SK-N-SH (cell line): ENCODE results near the gene ARMC3. TPM values are rescaled to one million over a fixed set of nuclear protein-coding genes. Genes with fewer than 3 reads are reported as not detected.

Source experiments
- CTCF ChIA-PET: fragments of 300-600, 350-600 bp; formaldehyde crosslinking; extraction: SDS; loops from one replicate; lab custom pipeline; 2021; lab: Yijun Ruan, JAX
- POLR2A ChIA-PET: fragments of 350-600 bp; sonication (Branson Sonifier 250); formaldehyde crosslinking; extraction: SDS; loops from one replicate; lab custom pipeline; 2020; ENCODE audit warnings: antibody characterized with exemption, inconsistent platforms; lab: Yijun Ruan, JAX
- DNase-seq: peaks from one replicate; pipeline ENCODE4 v3.0.0; 2012
- H2AFZ ChIP-seq: fragments of 200-600 bp; sonication (generic); 2 replicates; pipeline ENCODE4 v1.8.1; 2016; ENCODE audit warnings: antibody characterized with exemption, mild to moderate bottlenecking, low read depth
- H3F3A ChIP-seq: fragments of 200-600 bp; sonication (generic); replicated peaks from 2 replicates; pipeline ENCODE3; 2016; ENCODE audit warnings: antibody characterized with exemption, mild to moderate bottlenecking; ENCODE audit not compliant: insufficient read depth
- H3K27ac ChIP-seq, 2 experiments: fragments of 200-500 bp in 1 of 2; fragments of 200-600 bp in 1 of 2; sonication (Bioruptor generic) in 1 of 2; sonication (generic), shearing (Covaris generic) in 1 of 2; 2 replicates each; pipeline versions ENCODE4 v1.5.1 to v1.6.1; 2014 to 2016; ENCODE audit warnings: low read depth in 2 of 2, inconsistent platforms in 1 of 2, low read length in 1 of 2, mild to moderate bottlenecking in 1 of 2, mixed read lengths in 1 of 2
- H3K27me3 ChIP-seq: fragments of 200-600 bp; sonication (generic), shearing (Covaris generic); 2 replicates; pipeline ENCODE4 v1.6.1; 2016; ENCODE audit warnings: mixed run types; ENCODE audit not compliant: insufficient read depth
- H3K36me3 ChIP-seq, 2 experiments: fragments of 200-500 bp in 1 of 2; fragments of 200-600 bp in 1 of 2; sonication (Bioruptor generic) in 1 of 2; sonication (generic) in 1 of 2; replicated peaks in 1 of 2; 2 replicates each; pipeline versions ENCODE3 to v1.5.1; 2014 to 2016; ENCODE audit warnings: low read length in 1 of 2, mild to moderate bottlenecking in 1 of 2; ENCODE audit not compliant: insufficient read depth in 2 of 2, control insufficient read depth in 1 of 2
- H3K4me1 ChIP-seq, 2 experiments: fragments of 200-500 bp in 1 of 2; fragments of 200-600 bp in 1 of 2; sonication (Bioruptor generic) in 1 of 2; sonication (generic), shearing (Covaris generic) in 1 of 2; 2 replicates each; pipeline versions ENCODE4 v1.5.1 to v1.6.1; 2014 to 2016; ENCODE audit warnings: low read depth in 1 of 2, low read length in 1 of 2, mixed run types in 1 of 2; ENCODE audit not compliant: insufficient read depth in 2 of 2, control insufficient read depth in 1 of 2
- H3K4me2 ChIP-seq: fragments of 200-600 bp; sonication (generic), shearing (Covaris generic); 2 replicates; pipeline ENCODE4 v1.6.1; 2017; ENCODE audit warnings: mixed run types
- H3K4me3 ChIP-seq, 2 experiments: fragments of 200-500 bp in 1 of 2; fragments of 200-600 bp in 1 of 2; sonication (Bioruptor generic) in 1 of 2; sonication (generic), shearing (Covaris generic) in 1 of 2; 2 replicates each; pipeline versions ENCODE4 v1.5.1 to v1.8.1; 2014 to 2016; ENCODE audit warnings: low read depth in 2 of 2, inconsistent platforms in 1 of 2, low read length in 1 of 2, mild to moderate bottlenecking in 1 of 2, mixed read lengths in 1 of 2, moderate library complexity in 1 of 2
- H3K79me2 ChIP-seq: fragments of 200-600 bp; sonication (generic); 2 replicates; pipeline ENCODE4 v1.8.1; 2017; ENCODE audit warnings: mild to moderate bottlenecking; ENCODE audit not compliant: insufficient read depth
- H3K9ac ChIP-seq: fragments of 200-600 bp; sonication (generic); 2 replicates; pipeline ENCODE4 v1.6.1; 2017; ENCODE audit warnings: mixed run types
- H3K9me2 ChIP-seq: fragments of 200-600 bp; sonication (generic); 2 replicates; pipeline ENCODE4 v1.6.1; 2017; ENCODE audit warnings: mixed run types
- H3K9me3 ChIP-seq: fragments of 200-600 bp; sonication (generic); 2 replicates; pipeline ENCODE4 v1.6.1; 2017; ENCODE audit warnings: mixed run types, mild to moderate bottlenecking, moderate library complexity
- H4K20me1 ChIP-seq: fragments of 200-600 bp; sonication (generic); 2 replicates; pipeline ENCODE4 v1.6.1; 2017; ENCODE audit warnings: mild to moderate bottlenecking, mixed run types; ENCODE audit not compliant: insufficient read depth
- CHD2 ChIP-seq: fragments of 150-350 bp; IDR thresholded peaks from 2 replicates; pipeline ENCODE4 v1.6.1; 2018; ENCODE audit warnings: low read length; ENCODE audit not compliant: partially characterized antibody
- ELF1 ChIP-seq: IDR thresholded peaks from 2 replicates; pipeline ENCODE4 v1.4.0; 2012
- FOSL2 ChIP-seq: IDR thresholded peaks from 2 replicates; pipeline ENCODE4 v1.4.0; 2012; ENCODE audit warnings: low read depth, mild to moderate bottlenecking, moderate library complexity, borderline replicate concordance
- GABPA ChIP-seq: IDR thresholded peaks from 2 replicates; pipeline ENCODE4 v1.4.0; 2012; ENCODE audit warnings: low read depth, mild to moderate bottlenecking
- GATA2 ChIP-seq: sonication (generic); formaldehyde crosslinking; IDR thresholded peaks from 2 replicates; pipeline ENCODE4 v1.5.0; 2020; ENCODE audit warnings: mild to moderate bottlenecking, missing genetic modification reagents
- IRF3 ChIP-seq: fragments of 150-350 bp; IDR thresholded peaks from 2 replicates; pipeline ENCODE4 v1.6.1; 2016; ENCODE audit warnings: mild to moderate bottlenecking, low read depth, low read length
- NFIC ChIP-seq: IDR thresholded peaks from 2 replicates; pipeline ENCODE4 v1.4.0; 2012; ENCODE audit warnings: borderline replicate concordance
- NRF1 ChIP-seq: IDR thresholded peaks from 2 replicates; pipeline ENCODE4 v1.6.1; 2012; ENCODE audit warnings: low read depth, mild to moderate bottlenecking, low read length
- RCOR1 ChIP-seq: fragments of 150-350 bp; IDR thresholded peaks from 2 replicates; pipeline ENCODE4 v1.6.1; 2017; ENCODE audit warnings: antibody characterized with exemption, low read length
- RXRA ChIP-seq: IDR thresholded peaks from 2 replicates; pipeline ENCODE4 v1.4.0; 2012; ENCODE audit warnings: low read depth, mild to moderate bottlenecking, borderline replicate concordance
- SIN3A ChIP-seq: IDR thresholded peaks from 2 replicates; pipeline ENCODE4 v1.6.1; 2012; ENCODE audit warnings: low read depth, mild to moderate bottlenecking, low read length, moderate library complexity, borderline replicate concordance
- SMC3 ChIP-seq: IDR thresholded peaks from 2 replicates; pipeline ENCODE4 v1.6.1; 2012; ENCODE audit warnings: low read depth, low read length, improper control_type of control experiment
- TAF1 ChIP-seq: IDR thresholded peaks from 2 replicates; pipeline ENCODE4 v1.6.1; 2012; ENCODE audit warnings: low read depth, mild to moderate bottlenecking, low read length, moderate library complexity, borderline replicate concordance
- YY1 ChIP-seq: IDR thresholded peaks from 2 replicates; pipeline ENCODE4 v1.4.0; 2012; ENCODE audit warnings: low read depth, mild to moderate bottlenecking
- WGBS: methylation state at CpG from one replicate; pipeline ENCODE4 v1.1.6; 2017; ENCODE audit warnings: low lambda C conversion rate; 5-methylcytosine and 5-hydroxymethylcytosine counted together
- polyA plus RNA-seq, 3 experiments: library from polyadenylated mRNA; depleted of rRNA; stranded (reverse); fragments of >200 nt; gene quantifications; 2 replicates each; pipeline ENCODE4 v1.2.3, GENCODE V29; 2012
- TF ChIP-seq, protein P1 (sequence below): fragments of 150-350 bp; IDR thresholded peaks from 2 replicates; pipeline ENCODE4 v1.6.1; 2017; ENCODE audit warnings: antibody characterized with exemption, low read length, low read depth, borderline replicate concordance
- TF ChIP-seq, protein P2 (sequence below): IDR thresholded peaks from 2 replicates; pipeline ENCODE4 v1.6.1; 2012; ENCODE audit warnings: mild to moderate bottlenecking, low read depth, low read length, moderate library complexity
- TF ChIP-seq, protein P3 (sequence below): fragments of 200-600 bp; sonication (generic); IDR thresholded peaks from 2 replicates; pipeline ENCODE4 v1.6.1; 2017; ENCODE audit warnings: antibody characterized with exemption, mild to moderate bottlenecking, moderate library complexity
- TF ChIP-seq, protein P4 (sequence below): IDR thresholded peaks from 2 replicates; pipeline ENCODE4 v1.4.0; 2012; ENCODE audit warnings: low read depth, borderline replicate concordance
- TF ChIP-seq, protein P5 (sequence below): IDR thresholded peaks from 2 replicates; pipeline ENCODE4 v1.4.0; 2012; ENCODE audit warnings: low read depth

Gene ARMC3
- polyA plus RNA-seq, 1 of the 3 experiments (the other 2 are of a cell fraction): not detected

- H3K4me1 ChIP-seq: no peaks in the 10 kb centered on the region
- TF ChIP-seq, protein P1, sequence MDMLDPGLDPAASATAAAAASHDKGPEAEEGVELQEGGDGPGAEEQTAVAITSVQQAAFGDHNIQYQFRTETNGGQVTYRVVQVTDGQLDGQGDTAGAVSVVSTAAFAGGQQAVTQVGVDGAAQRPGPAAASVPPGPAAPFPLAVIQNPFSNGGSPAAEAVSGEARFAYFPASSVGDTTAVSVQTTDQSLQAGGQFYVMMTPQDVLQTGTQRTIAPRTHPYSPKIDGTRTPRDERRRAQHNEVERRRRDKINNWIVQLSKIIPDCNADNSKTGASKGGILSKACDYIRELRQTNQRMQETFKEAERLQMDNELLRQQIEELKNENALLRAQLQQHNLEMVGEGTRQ: no peak
- TF ChIP-seq NRF1 (no peak), YY1 (no peak), NFIC (no peak), GABPA (no peak), CHD2 (no peak), SMC3 (no peak), SIN3A (no peak), GATA2 (no peak), TAF1 (no peak), ELF1 (no peak), IRF3 (no peak), FOSL2 (no peak), RCOR1 (no peak), RXRA (no peak)
- TF ChIP-seq, protein P2, sequence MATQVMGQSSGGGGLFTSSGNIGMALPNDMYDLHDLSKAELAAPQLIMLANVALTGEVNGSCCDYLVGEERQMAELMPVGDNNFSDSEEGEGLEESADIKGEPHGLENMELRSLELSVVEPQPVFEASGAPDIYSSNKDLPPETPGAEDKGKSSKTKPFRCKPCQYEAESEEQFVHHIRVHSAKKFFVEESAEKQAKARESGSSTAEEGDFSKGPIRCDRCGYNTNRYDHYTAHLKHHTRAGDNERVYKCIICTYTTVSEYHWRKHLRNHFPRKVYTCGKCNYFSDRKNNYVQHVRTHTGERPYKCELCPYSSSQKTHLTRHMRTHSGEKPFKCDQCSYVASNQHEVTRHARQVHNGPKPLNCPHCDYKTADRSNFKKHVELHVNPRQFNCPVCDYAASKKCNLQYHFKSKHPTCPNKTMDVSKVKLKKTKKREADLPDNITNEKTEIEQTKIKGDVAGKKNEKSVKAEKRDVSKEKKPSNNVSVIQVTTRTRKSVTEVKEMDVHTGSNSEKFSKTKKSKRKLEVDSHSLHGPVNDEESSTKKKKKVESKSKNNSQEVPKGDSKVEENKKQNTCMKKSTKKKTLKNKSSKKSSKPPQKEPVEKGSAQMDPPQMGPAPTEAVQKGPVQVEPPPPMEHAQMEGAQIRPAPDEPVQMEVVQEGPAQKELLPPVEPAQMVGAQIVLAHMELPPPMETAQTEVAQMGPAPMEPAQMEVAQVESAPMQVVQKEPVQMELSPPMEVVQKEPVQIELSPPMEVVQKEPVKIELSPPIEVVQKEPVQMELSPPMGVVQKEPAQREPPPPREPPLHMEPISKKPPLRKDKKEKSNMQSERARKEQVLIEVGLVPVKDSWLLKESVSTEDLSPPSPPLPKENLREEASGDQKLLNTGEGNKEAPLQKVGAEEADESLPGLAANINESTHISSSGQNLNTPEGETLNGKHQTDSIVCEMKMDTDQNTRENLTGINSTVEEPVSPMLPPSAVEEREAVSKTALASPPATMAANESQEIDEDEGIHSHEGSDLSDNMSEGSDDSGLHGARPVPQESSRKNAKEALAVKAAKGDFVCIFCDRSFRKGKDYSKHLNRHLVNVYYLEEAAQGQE: no peak
- TF ChIP-seq, protein P3, sequence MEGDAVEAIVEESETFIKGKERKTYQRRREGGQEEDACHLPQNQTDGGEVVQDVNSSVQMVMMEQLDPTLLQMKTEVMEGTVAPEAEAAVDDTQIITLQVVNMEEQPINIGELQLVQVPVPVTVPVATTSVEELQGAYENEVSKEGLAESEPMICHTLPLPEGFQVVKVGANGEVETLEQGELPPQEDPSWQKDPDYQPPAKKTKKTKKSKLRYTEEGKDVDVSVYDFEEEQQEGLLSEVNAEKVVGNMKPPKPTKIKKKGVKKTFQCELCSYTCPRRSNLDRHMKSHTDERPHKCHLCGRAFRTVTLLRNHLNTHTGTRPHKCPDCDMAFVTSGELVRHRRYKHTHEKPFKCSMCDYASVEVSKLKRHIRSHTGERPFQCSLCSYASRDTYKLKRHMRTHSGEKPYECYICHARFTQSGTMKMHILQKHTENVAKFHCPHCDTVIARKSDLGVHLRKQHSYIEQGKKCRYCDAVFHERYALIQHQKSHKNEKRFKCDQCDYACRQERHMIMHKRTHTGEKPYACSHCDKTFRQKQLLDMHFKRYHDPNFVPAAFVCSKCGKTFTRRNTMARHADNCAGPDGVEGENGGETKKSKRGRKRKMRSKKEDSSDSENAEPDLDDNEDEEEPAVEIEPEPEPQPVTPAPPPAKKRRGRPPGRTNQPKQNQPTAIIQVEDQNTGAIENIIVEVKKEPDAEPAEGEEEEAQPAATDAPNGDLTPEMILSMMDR: no peak
- TF ChIP-seq, protein P4, sequence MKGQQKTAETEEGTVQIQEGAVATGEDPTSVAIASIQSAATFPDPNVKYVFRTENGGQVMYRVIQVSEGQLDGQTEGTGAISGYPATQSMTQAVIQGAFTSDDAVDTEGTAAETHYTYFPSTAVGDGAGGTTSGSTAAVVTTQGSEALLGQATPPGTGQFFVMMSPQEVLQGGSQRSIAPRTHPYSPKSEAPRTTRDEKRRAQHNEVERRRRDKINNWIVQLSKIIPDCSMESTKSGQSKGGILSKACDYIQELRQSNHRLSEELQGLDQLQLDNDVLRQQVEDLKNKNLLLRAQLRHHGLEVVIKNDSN: no peak
- TF ChIP-seq, protein P5, sequence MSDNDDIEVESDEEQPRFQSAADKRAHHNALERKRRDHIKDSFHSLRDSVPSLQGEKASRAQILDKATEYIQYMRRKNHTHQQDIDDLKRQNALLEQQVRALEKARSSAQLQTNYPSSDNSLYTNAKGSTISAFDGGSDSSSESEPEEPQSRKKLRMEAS: no peak
- TF ChIP-seq, all 33 proteins: peak for 0
- WGBS: 56% methylated on average over 3 of the region's 3 CpGs
- ChIA-PET CTCF (interaction anchor here (0.6 kb wide), 1 partner anchor 300 kb away, joined by 3 read pairs; no protein-coding TSS in a partner anchor), POLR2A (no interaction called here)
- no peaks in the 10 kb centered on the region for H3F3A ChIP-seq
- no peak for DNase-seq
- no peak overlapping the region for H3K9ac ChIP-seq
- no peak overlapping the region for H2AFZ ChIP-seq
- no peaks in the 10 kb centered on the region for H4K20me1 ChIP-seq
- H3K4me2 ChIP-seq: no peak overlapping the region
- peaks cover 6% of the 10 kb centered on the region; the same call in 1 of the 2 replicates for H3K9me3 ChIP-seq
- H3K27me3 ChIP-seq: no peaks in the 10 kb centered on the region
- H3K36me3 ChIP-seq: no peaks in the 10 kb centered on the region
- no peaks in the 10 kb centered on the region for H3K79me2 ChIP-seq
- no peak overlapping the region for H3K27ac ChIP-seq
- H3K4me3 ChIP-seq: no peak overlapping the region
- H3K9me2 ChIP-seq: no peaks in the 10 kb centered on the region
Observed at GRCh38 chr10:22954970-22955369, 27.1 kb downstream of the ARMC3 start.
